GM19372 (cell line): ENCODE results near the gene GPS2.
"Not testable (repeated sequence)": the region's sequence is repeated elsewhere in the genome, so short reads cannot be mapped to it uniquely, and the experiment has no call there.

Experiments
- ATAC-seq: cut with Tn5 transposase; IDR thresholded peaks from one replicate; pipeline ENCODE4 v1.9.1; 2021; ENCODE audit warnings: mild to moderate bottlenecking, low read depth, moderate library complexity; ENCODE audit not compliant: unreplicated experiment

GPS2 gene

GRCh38 chr17:7340179-7340578 lies 25.0 kb upstream of the GPS2 start:
- no peak for ATAC-seq

DNA sequence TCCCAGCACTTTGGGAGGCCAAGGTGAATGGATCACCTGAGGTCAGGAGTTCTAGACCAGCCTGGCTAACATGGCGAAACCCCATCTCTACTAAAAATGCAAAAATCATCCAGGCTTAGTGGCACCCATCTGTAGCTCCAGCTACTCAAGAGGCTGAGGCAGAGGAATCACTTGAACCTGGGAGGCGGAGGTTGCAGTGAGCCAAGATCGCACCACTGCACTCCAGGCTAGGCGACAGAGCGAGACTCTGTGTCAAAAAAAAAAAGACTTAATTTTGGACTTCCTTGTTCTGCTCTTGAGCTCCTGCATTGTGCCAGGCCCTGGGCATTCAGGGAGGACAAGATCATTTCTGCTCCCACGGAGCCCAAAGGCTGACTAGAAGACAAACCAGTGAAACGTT lies 22.4 kb upstream of the GPS2 start:
- not testable (repeated sequence) for ATAC-seq

GRCh38 chr17:7336240-7337175 lies 21.3 kb upstream of the GPS2 start, which contains the start of gene ACAP1:
ACAP1 (plus strand) TSS chr17:7336529; CDS start chr17:7336735, 206 bp downstream.
- no peak for ATAC-seq

DNA sequence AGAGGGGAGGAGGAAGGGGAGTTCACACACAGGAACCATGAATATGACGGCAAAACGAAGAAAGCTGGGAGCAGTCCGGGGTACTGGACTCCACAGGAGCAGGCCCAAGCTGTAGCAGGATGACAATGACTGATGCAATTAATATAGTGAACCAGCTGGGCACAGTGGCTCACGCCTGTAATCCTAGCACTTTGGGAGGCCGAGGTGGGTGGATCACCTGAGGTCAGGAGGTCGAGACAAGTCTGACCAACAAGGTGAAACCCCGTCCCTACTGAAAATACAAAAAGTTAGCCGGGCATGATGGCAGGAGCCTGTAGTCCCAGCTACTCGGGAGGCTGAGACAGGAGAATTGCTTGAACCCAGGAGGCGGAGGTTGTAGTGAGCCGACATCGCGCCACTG lies 20.6 kb upstream of the GPS2 start:
- not testable (repeated sequence) for ATAC-seq

DNA sequence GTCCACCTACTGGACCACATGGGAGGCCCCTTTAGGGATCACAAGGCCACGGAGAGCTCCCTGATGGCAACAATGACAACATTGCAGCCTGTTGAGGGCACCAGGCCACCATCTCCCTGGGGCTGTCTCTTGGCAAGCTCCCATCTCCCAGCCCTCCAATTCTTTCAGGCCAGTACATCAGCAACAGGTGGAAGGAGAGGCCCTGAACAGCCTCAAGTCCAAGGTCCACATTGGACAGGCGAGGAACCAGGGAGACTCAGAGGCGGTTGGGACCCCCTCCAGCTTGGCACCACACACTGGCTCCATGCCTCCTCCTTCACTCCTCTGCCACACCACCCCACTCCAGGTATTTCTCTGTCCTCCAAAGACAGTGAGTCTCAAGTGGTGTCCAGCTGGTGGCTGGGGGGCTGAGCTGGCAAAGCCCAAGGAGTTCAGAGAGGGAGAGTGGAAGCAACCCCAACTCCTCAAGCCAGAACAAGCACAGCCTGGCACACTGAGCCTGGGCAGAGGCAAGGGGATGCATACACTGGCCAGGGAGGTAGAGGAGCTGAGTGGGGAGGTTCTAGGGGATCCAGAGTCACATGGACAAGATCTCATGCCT lies 19.9 kb upstream of the GPS2 start:
- ATAC-seq, result no peak

- ATAC-seq, result not testable (repeated sequence)
Measured at GRCh38 chr17:7332600-7333069, 17.5 kb upstream of the GPS2 start.

GRCh38 chr17:7332111-7332510 lies 17.0 kb upstream of the GPS2 start:
- no peak for ATAC-seq

- ATAC-seq, result no peak
Measured at GRCh38 chr17:7330638-7331015, 15.5 kb upstream of the GPS2 start.

DNA sequence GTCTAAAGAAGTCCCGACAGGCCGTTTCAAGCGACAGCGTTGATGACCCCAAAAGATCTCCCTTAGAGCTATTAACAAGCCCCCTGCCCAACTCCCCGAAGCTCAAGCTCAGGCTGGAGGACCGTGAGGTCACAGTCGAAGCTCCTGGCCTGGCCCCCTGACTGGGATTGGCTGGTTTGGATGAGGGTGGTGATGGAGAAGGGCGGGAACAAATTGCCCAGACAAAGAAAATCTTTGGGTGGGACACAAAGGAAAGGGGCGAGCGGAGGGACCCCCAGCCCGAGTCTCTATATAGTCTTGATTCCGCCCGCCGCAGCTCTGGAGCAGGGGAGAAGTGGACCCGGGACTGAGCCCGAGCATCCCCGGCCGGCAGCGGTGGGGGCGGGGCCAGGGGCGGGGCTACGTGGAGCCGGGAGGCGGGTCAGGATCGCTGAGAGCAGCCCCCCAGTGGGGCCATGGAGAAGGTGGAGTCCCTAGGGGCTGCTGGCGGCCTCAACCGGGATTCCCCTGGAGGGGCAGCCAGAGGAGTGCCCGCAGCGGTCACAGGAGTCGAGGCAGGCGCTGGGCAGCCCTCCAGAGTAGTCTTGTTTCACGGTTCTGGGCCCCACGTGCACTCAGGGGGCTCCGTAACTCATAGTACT lies 15.0 kb upstream of the GPS2 start:
- peak; percentile 36 for ATAC-seq

- ATAC-seq, result peak; percentile 65
Measured at GRCh38 chr17:7329374-7329996, 14.3 kb upstream of the GPS2 start.

- ATAC-seq, result peak; percentile 10
Measured at GRCh38 chr17:7328840-7329373, 13.7 kb upstream of the GPS2 start, which contains the start of gene NEURL4. NEURL4 (minus strand) TSS chr17:7329335; CDS start chr17:7329312, 23 bp downstream.

DNA sequence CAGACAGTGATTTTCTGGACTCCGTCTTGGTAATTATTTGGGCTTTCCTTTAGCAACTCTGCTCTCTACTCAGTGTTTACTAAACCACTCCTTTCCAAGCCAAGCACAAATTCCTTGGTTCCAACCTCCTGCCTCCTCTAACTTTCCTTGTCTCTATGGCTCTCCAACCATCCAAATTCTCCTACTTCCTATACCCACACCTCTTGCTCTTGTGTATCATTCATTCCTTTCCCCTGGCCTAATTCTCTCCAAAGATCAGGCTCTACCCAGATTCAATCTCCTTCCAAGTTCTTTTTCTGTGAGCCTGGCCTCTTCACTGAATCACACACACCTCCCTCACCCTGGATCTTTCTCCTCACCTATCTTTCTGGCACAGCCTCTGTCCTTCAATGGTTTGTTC lies 12.8 kb upstream of the GPS2 start:
- ATAC-seq, result no peak

- ATAC-seq, result no peak
Measured at GRCh38 chr17:7327501-7327900, 12.3 kb upstream of the GPS2 start.

DNA sequence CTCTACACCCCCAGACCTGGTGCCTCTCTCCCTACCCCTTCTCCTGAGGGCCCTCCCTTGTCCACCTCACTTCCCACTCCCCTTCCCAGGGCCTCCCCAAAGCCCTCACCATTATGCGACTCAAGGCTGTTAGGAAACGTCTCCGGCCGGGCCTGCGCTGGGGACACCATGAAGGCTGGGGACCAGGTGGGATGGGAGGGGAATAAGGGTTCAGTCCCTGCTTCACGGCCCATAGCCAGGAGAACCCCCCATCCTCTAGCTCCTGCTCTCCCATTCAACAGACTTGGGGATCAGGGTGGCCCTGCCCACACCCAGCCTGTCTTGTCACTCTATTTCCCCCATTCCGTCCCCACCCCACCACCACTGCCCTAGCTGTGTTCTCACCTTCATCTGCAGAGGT lies 11.9 kb upstream of the GPS2 start:
- ATAC-seq, result no peak

DNA sequence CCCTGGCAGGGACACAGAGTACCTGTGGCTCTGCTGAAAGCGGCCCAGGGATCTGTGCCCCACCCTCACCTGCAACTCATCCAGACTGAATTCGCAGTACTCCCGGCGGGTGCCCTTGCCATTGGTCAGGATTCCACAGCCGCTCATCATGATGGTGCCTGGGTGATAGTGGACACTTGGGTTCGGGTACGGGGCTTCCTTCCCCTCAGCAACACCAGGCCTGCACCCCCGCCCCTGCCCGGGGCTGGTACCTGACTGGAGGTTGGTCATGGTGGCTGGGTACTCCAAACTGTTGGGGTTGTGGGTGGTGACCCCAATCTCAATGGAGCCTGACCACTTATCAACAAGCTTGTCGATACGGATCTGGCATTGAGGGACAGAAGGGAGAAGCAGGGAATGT lies 11.0 kb upstream of the GPS2 start:
- ATAC-seq, result no peak

GRCh38 chr17:7325031-7325528 lies 9.9 kb upstream of the GPS2 start:
- ATAC-seq, result no peak

- no peak for ATAC-seq
Measured at GRCh38 chr17:7324438-7324779, 9.2 kb upstream of the GPS2 start.

DNA sequence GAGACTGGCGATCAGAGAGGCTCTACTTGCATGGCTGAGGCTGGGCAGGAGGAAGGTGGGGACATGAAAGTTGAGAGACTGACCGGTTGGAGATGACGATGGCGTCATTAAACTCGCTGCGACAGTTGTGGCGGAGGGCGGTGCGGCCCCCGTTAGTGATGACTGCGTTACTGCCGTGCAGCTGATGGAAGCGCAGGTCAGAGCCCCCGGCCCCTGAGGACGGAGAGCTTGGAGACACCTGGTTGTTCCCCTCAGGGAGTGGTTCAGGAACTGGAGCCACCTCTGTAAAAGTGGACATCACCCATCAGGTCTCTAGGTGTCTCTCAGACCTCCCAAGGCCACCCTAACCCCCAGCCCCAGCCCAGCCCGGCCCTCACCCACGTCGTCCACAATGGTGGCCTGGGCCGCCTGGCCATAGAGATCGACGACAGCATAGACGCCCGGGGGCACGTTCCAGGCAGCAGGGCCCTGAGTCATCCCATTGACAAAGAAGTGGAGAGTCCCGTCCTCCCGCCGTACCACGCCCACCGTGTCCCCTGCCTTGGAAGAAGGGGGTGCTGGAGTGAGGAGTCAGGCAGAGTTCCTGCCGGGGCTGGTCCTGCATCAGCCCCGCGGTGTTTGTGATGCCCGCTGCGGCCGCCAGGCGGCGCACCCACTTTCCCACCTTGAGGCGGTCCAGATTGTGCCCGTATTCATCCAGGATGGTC lies 8.7 kb upstream of the GPS2 start:
- ATAC-seq, result no peak

DNA sequence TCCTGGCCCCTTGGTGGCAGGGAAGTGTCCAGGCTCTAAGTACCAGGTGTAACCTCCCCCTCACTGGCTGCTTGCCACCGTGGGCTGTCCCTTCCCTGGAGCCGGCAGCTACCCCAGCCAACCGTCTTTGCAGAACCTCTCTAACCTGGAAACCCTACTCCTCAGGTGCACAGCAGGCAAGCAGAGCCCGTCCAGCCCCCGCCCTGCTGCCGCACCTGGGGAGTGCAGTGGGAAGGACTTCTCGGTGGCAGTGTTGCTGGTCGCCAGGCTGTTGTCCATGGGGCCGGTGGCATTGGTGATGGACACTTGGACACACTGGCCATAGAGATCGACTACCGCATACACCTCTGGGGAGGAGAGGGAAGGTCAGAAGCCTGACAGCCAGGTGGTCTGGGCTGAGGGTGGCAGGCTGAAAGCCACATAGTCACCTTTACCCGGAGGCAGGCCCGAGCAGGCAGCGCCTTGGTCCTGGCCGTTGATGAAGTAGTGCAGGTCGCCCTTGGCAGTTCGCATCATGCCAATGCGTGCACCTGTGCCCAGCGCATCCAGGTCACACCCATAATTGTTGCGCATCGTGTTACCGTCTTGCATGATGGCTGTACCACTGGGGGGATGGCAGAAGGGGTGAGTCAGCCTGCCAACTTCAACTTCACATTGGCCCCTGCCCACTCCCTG lies 7.5 kb upstream of the GPS2 start:
- ATAC-seq, result no peak
